CD4-positive, alpha-beta T cell (primary cell): Measurements from ENCODE around the gene STING1. TPM values are rescaled to one million over a fixed set of nuclear protein-coding genes. Genes with fewer than 3 reads are reported as not detected.
A peak's percentile ranks its signal among the peaks of the same experiment; 100 is the strongest.

Experiments used
- ATAC-seq: fragments of 200-7000 bp; cut with Tn5 transposase; one replicate; pipeline ENCODE4 v1.10.0; 2022; ENCODE audit warnings: mild to moderate bottlenecking; ENCODE audit not compliant: poor library complexity
- CTCF ChIA-PET: fragments of 350-600 bp; sonication (Branson Sonifier 250); formaldehyde crosslinking; loops from one replicate; lab custom pipeline; 2021; ENCODE audit warnings: antibody characterized with exemption, inconsistent platforms; lab: Charles Lee
- POLR2A ChIA-PET: fragments of 350-600 bp; sonication (Branson Sonifier 250); formaldehyde crosslinking; loops from one replicate; lab custom pipeline; 2021; ENCODE audit warnings: antibody characterized with exemption, inconsistent platforms; lab: Charles Lee
- DNase-seq, 14 experiments: peaks; one replicate each; pipeline ENCODE4 v3.0.0-alpha.2; 2013 to 2020; ENCODE audit warnings: mixed read lengths in 2 of 14
- H3K27ac ChIP-seq, 2 donors: one replicate each; pipeline versions ENCODE4 v1.5.1 to v1.7.0; 2013; ENCODE audit warnings: low read length in 2 of 2, low read depth in 1 of 2, mild to moderate bottlenecking in 1 of 2
- H3K27me3 ChIP-seq, 2 experiments: 1 replicate in 1 of 2; 2 replicates in 1 of 2; pipeline versions ENCODE4 v1.6.1 to v1.7.0; 2013; ENCODE audit warnings: low read length in 2 of 2, control low read depth in 1 of 2, mild to moderate bottlenecking in 1 of 2, moderate library complexity in 1 of 2; ENCODE audit not compliant: insufficient read depth in 2 of 2, control insufficient read depth in 1 of 2
- H3K36me3 ChIP-seq: one replicate; pipeline ENCODE4 v1.6.1; 2013; ENCODE audit warnings: low read length, control low read depth; ENCODE audit not compliant: insufficient read depth
- H3K4me1 ChIP-seq: one replicate; pipeline ENCODE4 v1.6.1; 2013; ENCODE audit warnings: low read length, control low read depth; ENCODE audit not compliant: insufficient read depth
- H3K4me3 ChIP-seq: one replicate; pipeline ENCODE4 v1.5.1; 2013; ENCODE audit warnings: mild to moderate bottlenecking, low read length, moderate library complexity
- H3K9me3 ChIP-seq, 2 experiments: 1 replicate in 1 of 2; 2 replicates in 1 of 2; pipeline versions ENCODE4 v1.6.1 to v1.7.0; 2013; ENCODE audit warnings: low read length in 2 of 2, mild to moderate bottlenecking in 2 of 2, control low read depth in 1 of 2, moderate library complexity in 1 of 2; ENCODE audit not compliant: control insufficient read depth in 1 of 2, insufficient read depth in 1 of 2
- H3K27ac Mint-ChIP-seq: one replicate; pipeline ENCODE4 v1.8.0; 2020; ENCODE audit warnings: mixed read lengths
- H3K27me3 Mint-ChIP-seq: one replicate; pipeline ENCODE4 v1.8.0; 2021; ENCODE audit warnings: mixed read lengths
- H3K36me3 Mint-ChIP-seq: one replicate; pipeline ENCODE4 v1.8.0; 2021; ENCODE audit warnings: low read depth, mixed read lengths
- H3K4me1 Mint-ChIP-seq: one replicate; pipeline ENCODE4 v1.8.0; 2021; ENCODE audit warnings: low read depth, mixed read lengths
- H3K4me3 Mint-ChIP-seq: one replicate; pipeline ENCODE4 v1.8.0; 2020; ENCODE audit warnings: mild to moderate bottlenecking, mixed read lengths
- H3K9me3 Mint-ChIP-seq: one replicate; pipeline ENCODE4 v1.8.0; 2020; ENCODE audit warnings: mixed read lengths
- intact Hi-C, 2 experiments: fragments of 100-400 bp; cut with DNase I in 1 of 2; cut with micrococcal nuclease in 1 of 2; formaldehyde crosslinking; loops; one replicate each; pipeline versions ENCODE4 v1.15.1 to v1.9.0; 2023 to 2025; cut with DNase I, micrococcal nuclease
- total RNA-seq, 174 experiments: library from RNA in 2 of 174; stranded (reverse) in 2 of 174; gene quantifications; one replicate each; pipeline ENCODE4 v1.2.3 and lab custom pipeline; 2021 to 2026
- TF ChIP-seq, protein P1 (sequence below): fragments of 200-600 bp; IDR thresholded peaks from one replicate; pipeline ENCODE4 v1.8.0; 2022; ENCODE audit warnings: antibody characterized with exemption, mild to moderate bottlenecking

Gene STING1
- total RNA-seq, 2 experiments from 2014 or later, result 155 to 168 TPM

DNA sequence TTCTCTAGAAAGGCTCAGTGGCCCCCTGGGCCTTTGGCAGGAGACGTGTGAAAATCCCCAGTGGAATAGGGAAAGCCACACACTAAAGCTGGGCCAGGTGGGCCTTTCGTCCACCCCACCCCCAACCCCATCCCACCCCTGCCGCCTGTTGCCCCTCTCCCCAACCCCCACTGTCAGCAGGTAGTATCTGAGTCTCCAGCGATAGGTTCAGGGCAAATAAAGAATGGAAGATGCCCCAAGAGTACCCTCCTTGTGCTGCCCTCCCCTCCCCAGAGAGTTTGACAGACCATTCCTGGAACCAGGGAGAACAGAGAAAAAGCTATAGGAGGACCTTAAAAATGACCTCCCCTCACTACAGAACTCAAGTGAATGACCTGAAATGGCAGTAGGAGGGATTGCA, 41.9 kb upstream of the STING1 start:
- H3K9me3 ChIP-seq, result no peaks in the 10 kb centered on the region
- no peaks in the 10 kb centered on the region for H3K36me3 ChIP-seq
- no peaks in the 10 kb centered on the region for H3K27me3 ChIP-seq
- Mint-ChIP-seq H3K36me3 (no peaks in the 10 kb centered on the region), H3K27me3 (no peaks in the 10 kb centered on the region), H3K9me3 (no peaks in the 10 kb centered on the region), H3K4me3 (no peak overlapping the region), H3K27ac (no peak overlapping the region), H3K4me1 (no peaks in the 10 kb centered on the region)
- H3K27ac ChIP-seq, result no peak overlapping the region
- ChIA-PET POLR2A (no interaction called here), CTCF (no interaction called here)
- H3K4me3 ChIP-seq, result no peak overlapping the region
- TF ChIP-seq, protein P1, sequence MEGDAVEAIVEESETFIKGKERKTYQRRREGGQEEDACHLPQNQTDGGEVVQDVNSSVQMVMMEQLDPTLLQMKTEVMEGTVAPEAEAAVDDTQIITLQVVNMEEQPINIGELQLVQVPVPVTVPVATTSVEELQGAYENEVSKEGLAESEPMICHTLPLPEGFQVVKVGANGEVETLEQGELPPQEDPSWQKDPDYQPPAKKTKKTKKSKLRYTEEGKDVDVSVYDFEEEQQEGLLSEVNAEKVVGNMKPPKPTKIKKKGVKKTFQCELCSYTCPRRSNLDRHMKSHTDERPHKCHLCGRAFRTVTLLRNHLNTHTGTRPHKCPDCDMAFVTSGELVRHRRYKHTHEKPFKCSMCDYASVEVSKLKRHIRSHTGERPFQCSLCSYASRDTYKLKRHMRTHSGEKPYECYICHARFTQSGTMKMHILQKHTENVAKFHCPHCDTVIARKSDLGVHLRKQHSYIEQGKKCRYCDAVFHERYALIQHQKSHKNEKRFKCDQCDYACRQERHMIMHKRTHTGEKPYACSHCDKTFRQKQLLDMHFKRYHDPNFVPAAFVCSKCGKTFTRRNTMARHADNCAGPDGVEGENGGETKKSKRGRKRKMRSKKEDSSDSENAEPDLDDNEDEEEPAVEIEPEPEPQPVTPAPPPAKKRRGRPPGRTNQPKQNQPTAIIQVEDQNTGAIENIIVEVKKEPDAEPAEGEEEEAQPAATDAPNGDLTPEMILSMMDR, result no peak
- intact Hi-C loops, result no loop called here
- ATAC-seq, result no peak
- H3K4me1 ChIP-seq, result no peaks in the 10 kb centered on the region
- no peak for DNase-seq

DNA sequence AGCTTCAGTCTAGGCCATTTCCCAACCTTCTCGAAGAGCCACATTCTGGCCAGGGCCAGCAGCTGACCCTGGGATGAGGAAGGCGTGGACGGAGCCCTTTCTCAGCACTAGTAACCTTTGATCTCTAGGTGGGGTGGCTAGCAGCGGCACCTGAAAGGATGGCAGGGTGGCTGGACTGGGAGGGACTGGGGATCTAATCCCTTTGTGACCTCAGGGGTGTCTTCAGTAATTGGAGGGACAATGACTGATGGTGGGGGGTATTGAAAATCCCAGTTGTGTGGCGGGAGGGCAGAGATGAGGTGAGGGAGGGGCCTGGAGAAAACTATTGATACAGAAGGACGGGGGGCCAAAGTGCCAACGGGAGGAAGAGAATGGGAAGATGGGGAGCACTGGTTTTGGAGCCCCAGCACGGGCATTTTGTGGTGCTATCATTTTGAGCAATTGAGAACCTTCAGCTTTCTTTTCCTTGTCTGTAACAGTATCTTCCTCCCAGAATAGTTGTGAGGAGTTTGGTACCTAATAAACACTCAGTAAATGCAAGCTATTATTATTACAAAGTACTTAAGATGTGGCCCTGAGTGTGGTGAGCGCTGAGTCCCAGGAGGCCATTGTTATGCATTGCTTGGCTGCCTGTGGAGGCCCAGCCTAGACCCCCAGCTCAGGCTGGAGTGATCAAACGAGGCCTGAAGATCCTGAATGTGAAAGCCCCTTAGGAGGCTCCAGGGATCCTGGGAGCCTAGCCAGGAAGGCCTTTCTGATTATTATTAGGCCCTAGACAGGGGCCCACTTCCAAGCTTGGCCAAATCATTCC, 41.3 kb upstream of the STING1 start:
- no peak for DNase-seq
- Histone ChIP-seq H3K36me3 (no peaks in the 10 kb centered on the region), H3K27ac (no peak overlapping the region), H3K4me1 (no peaks in the 10 kb centered on the region), H3K4me3 (no peak overlapping the region), H3K27me3 (no peaks in the 10 kb centered on the region), H3K9me3 (no peaks in the 10 kb centered on the region)
- peaks cover 2% of the 10 kb centered on the region for H3K4me1 Mint-ChIP-seq
- intact Hi-C loops, result loop anchor here in 1 of 2 experiments (2.0 kb wide), 1 partner anchor 27 kb away; no protein-coding TSS in a partner anchor
- H3K36me3 Mint-ChIP-seq, result no peaks in the 10 kb centered on the region
- no peak overlapping the region for H3K4me3 Mint-ChIP-seq
- TF ChIP-seq, protein P1, result no peak
- CTCF ChIA-PET, result interaction anchor here (0.7 to 2.0 kb wide), 3 partner anchors 20 to 102 kb away, joined by 3 to 6 read pairs (median 3); no protein-coding TSS in a partner anchor
- H3K27ac Mint-ChIP-seq, result no peak overlapping the region
- H3K27me3 Mint-ChIP-seq, result no peaks in the 10 kb centered on the region
- no peaks in the 10 kb centered on the region for H3K9me3 Mint-ChIP-seq
- ATAC-seq, result no peak
- POLR2A ChIA-PET, result no interaction called here

DNA sequence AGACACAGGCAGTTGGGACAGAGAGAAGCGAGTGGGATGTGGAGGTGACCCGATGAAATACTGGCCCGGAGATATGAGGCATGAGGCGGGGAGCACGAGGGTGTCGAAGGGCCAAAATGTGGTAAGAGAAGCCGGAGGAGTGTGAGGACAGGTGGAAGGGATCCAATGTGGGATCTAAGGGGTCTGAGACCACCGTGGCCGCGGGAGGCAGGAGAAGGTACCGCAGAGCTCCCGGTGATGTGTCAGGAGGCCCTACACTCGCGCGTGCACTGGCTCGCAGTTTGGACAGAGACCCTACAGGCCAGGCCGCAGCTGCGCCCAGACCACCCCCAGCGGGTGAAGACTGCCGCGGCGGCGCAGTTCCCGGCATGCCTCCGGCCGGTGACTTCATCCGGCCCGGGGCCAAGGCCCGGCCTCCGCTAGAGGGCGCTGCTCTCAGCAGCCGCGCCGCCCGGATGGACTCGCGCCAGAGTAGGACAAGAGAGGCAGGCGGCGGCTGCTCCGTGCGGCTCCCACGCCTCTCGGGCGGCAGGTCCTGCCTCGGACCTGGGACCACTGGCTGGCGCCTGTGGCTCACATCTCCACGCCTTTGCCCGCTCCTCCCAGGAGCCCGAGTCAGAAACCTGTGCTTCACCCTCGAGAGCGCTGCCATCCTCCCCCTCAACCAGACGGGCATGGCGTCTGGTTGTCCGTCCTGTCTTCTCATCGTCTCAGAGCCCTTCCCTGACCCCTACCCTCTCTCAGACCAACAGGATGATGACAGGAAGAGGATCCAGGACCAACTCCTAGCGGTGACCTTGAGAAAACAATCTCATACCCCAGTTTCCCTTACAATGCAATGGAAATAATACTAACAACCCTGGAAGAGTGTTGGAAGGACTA, 35.4 kb upstream of the STING1 start:
- POLR2A ChIA-PET, result interaction anchor here (0.7 to 1.3 kb wide), 9 partner anchors 11 to 176 kb away, joined by 3 to 8 read pairs (median 3); partner anchors contain the start of genes DNAJC18, PAIP2, SPATA24 and STING1
- H3K4me3 Mint-ChIP-seq, result peak overlapping the region; percentile 88
- no peaks in the 10 kb centered on the region for H3K27me3 ChIP-seq
- H3K27me3 Mint-ChIP-seq, result no peaks in the 10 kb centered on the region
- peak overlapping the region; percentile 87 for H3K27ac Mint-ChIP-seq
- peak; percentile 72 to 95 (median 88) for DNase-seq
- intact Hi-C loops, result loop anchor here (1.0 to 10.0 kb wide), 6 partner anchors 43 to 247 kb away; partner anchors contain the start of gene UBE2D2 (in 1 of the 2)
- peak overlapping the region; percentile 64 to 66 for H3K27ac ChIP-seq
- H3K9me3 Mint-ChIP-seq, result no peaks in the 10 kb centered on the region
- H3K36me3 Mint-ChIP-seq, result peaks cover 4% of the 10 kb centered on the region
- no peaks in the 10 kb centered on the region for H3K9me3 ChIP-seq
- no peaks in the 10 kb centered on the region for H3K36me3 ChIP-seq
- peak; percentile 92 for ATAC-seq
- CTCF ChIA-PET, result interaction anchor here (0.6 to 3.7 kb wide), 22 partner anchors 9 to 248 kb away, joined by 3 to 39 read pairs (median 4); partner anchors contain the start of genes SMIM33 and UBE2D2
- H3K4me3 ChIP-seq, result peak overlapping the region; percentile 66
- peaks cover 22% of the 10 kb centered on the region for H3K4me1 ChIP-seq
- H3K4me1 Mint-ChIP-seq, result peaks cover 27% of the 10 kb centered on the region
- TF ChIP-seq, protein P1, result peak; percentile 95
